ENCODE results near the gene GPRIN3. TPM values are rescaled to one million over a fixed set of nuclear protein-coding genes. Genes with fewer than 3 reads are reported as not detected.

Gene GPRIN3
- total and polyA plus RNA-seq, 3 donors from 2014 or later: 0.58 to 2.5 (median 2.2) TPM

DNA sequence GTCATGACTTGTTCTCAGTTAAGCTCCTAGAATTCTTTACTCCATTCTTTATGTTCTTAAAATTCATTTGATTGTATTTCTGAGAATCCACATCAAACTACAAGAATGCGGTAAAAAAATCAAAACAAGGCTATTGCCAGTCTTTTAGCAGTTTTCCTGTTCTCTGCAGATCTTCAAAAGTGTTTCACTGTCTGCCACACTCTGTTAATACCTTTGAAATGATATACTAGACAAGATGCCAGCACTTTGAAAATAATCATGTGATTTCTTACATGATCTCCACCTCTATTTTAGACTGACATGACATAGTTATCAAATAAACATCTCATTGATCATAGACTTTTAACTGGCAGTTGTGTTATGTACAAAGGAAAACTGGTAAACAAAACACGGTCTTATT lies 30.1 kb upstream of the GPRIN3 start:
- Histone ChIP-seq H3K27ac (no peak overlapping the region), H3K27me3 (no peaks in the 10 kb centered on the region), H3K9me3 (no peaks in the 10 kb centered on the region), H3K4me3 (no peak overlapping the region), H3K4me1 (no peaks in the 10 kb centered on the region), H3K36me3 (ENCODE audit: low read depth, missing control alignments) (no peaks in the 10 kb centered on the region)
- no peak for DNase-seq
- 86 to 89% methylated on average over 2 of the region's 2 CpGs for WGBS, 2 donors
- intact Hi-C loops (cut with DNase I; ENCODE audit: low total_unique reads): no loop called here
- TF ChIP-seq POLR2A (IDR thresholded peaks at IDR 0.05): no peak
- TF ChIP-seq, protein P1, sequence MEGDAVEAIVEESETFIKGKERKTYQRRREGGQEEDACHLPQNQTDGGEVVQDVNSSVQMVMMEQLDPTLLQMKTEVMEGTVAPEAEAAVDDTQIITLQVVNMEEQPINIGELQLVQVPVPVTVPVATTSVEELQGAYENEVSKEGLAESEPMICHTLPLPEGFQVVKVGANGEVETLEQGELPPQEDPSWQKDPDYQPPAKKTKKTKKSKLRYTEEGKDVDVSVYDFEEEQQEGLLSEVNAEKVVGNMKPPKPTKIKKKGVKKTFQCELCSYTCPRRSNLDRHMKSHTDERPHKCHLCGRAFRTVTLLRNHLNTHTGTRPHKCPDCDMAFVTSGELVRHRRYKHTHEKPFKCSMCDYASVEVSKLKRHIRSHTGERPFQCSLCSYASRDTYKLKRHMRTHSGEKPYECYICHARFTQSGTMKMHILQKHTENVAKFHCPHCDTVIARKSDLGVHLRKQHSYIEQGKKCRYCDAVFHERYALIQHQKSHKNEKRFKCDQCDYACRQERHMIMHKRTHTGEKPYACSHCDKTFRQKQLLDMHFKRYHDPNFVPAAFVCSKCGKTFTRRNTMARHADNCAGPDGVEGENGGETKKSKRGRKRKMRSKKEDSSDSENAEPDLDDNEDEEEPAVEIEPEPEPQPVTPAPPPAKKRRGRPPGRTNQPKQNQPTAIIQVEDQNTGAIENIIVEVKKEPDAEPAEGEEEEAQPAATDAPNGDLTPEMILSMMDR (IDR thresholded peaks at IDR 0.05): no peak

DNA sequence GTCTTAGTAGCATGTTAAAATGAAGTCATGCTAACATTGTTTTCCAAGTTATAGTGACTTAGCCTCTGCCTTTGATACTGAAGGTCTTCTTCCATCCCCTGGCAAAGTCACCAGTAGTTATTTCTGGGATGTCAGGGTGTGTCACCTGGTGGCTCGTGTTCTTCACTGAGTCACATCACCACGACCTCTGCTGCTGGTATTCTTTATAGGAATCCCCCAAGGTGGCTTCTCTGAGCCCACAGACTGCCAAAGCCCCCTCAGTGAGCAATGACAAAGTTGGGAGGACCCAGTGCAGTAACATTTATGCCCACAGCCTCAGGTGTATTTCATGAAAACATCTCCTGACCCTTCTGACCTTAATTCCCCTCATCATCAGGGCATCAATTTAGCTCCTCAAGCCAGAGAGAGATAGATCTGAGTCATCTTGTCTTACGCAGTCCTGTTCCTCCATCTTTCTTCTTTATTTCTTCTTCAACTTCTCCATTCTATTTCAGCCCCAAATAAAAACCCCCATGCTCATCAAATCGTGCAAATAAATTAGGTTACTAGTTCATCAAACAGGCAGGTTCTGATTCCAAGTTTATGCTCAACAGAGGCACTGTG lies 29.3 kb upstream of the GPRIN3 start:
- no peak overlapping the region for H3K27ac ChIP-seq
- no peaks in the 10 kb centered on the region for H3K36me3 ChIP-seq (ENCODE audit: low read depth, missing control alignments)
- TF ChIP-seq, protein P1 (IDR thresholded peaks at IDR 0.05): no peak
- TF ChIP-seq POLR2A (IDR thresholded peaks at IDR 0.05): no peak
- 64 to 90% methylated on average over 4 of the region's 4 CpGs for WGBS, 2 donors
- H3K9me3 ChIP-seq: no peaks in the 10 kb centered on the region
- H3K4me3 ChIP-seq: no peak overlapping the region
- intact Hi-C loops (cut with DNase I; ENCODE audit: low total_unique reads): no loop called here
- H3K27me3 ChIP-seq: no peaks in the 10 kb centered on the region
- no peaks in the 10 kb centered on the region for H3K4me1 ChIP-seq
- no peak for DNase-seq

DNA sequence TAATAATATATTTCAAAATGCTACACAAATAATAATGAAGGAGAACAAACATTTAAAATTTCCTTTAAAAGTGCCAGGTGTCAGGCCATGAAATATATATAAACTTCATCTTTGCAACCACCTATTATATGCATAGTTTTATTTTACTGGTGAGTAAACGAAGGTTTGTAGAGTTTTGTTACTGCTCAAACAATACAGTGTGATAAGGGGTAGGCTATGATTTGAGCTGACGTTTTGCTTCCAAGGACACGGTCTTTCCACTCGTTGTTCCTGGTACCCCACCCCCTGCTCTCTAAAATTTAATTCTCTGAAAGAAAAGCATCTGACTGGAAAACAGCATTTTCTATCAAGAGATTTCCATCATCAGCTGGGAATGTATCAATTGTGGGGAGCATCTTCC lies 27.2 kb upstream of the GPRIN3 start:
- 27 to 29% methylated on average over 4 of the region's 4 CpGs for WGBS, 2 donors
- intact Hi-C loops (cut with DNase I; ENCODE audit: low total_unique reads): no loop called here
- DNase-seq: no peak
- no peak for TF ChIP-seq POLR2A (IDR thresholded peaks at IDR 0.05)
- TF ChIP-seq, protein P1 (IDR thresholded peaks at IDR 0.05): no peak
- Histone ChIP-seq H3K4me1 (no peaks in the 10 kb centered on the region), H3K27ac (no peak overlapping the region), H3K4me3 (no peak overlapping the region), H3K9me3 (no peaks in the 10 kb centered on the region), H3K36me3 (ENCODE audit: low read depth, missing control alignments) (no peaks in the 10 kb centered on the region), H3K27me3 (no peaks in the 10 kb centered on the region)

DNA sequence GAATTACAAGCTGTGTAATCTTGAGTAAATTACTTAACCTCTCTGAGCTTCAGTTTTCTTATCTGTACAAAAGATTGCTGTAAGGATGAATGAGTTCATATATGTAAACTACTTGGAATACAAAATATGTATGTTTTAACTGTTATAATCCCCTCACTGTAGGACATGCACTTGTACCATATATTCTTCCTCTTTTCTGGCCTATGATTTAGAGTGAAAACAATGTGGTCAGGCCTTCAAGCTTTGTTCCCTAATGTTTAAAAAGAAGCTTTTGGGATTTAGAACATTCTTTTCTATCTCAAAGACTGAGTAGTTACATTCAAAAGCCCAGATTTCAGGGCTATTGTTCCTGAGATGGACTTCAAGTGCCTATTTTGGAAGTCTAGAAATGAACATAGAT lies 26.7 kb upstream of the GPRIN3 start:
- H3K4me1 ChIP-seq: no peaks in the 10 kb centered on the region
- H3K9me3 ChIP-seq: no peaks in the 10 kb centered on the region
- no peak overlapping the region for H3K27ac ChIP-seq
- no peak for DNase-seq
- H3K4me3 ChIP-seq: no peak overlapping the region
- H3K27me3 ChIP-seq: no peaks in the 10 kb centered on the region
- no peaks in the 10 kb centered on the region for H3K36me3 ChIP-seq (ENCODE audit: low read depth, missing control alignments)
- intact Hi-C loops (cut with DNase I; ENCODE audit: low total_unique reads): no loop called here
- TF ChIP-seq, protein P1 (IDR thresholded peaks at IDR 0.05): no peak
- TF ChIP-seq POLR2A (IDR thresholded peaks at IDR 0.05): no peak

Measured in testis (tissue), 3 donors.